HG03460 (cell line): ENCODE measurements around the gene KCNG2.

Experiments used
- ATAC-seq: cut with Tn5 transposase; IDR thresholded peaks from one replicate; pipeline ENCODE4 v1.9.1; 2021; ENCODE audit not compliant: unreplicated experiment

The KCNG2 gene

GRCh38 chr18:79903071-79903635, 105.4 kb downstream of the KCNG2 start:
- no peak for ATAC-seq

DNA sequence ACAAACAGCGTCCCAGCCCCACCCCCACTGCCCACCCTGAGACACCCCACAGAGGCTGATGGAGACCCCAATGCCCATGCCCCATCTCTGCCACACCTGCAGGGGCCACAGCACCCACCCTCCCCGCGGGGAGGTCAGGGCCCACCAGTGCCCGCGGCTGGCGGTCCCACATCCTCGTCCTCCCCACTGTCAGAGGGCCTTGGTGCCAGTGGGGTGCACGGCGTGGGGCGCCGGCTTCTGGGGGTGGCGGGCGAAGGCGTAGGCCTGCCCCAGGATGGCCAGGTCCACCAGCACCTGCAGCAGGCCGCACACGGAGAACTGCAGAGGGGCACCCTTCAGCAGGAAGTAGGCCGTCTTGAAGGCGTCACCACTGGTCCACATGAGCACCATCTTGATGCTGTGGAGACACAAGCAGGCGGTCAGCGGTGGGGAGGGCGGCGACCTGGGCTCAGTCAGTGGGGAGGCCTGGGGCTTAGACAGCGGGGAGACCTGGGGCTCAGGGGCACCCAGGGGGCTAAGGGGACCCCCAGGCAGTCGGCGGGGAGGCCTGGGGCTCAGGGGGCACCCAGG, 106.1 kb downstream of the KCNG2 start:
- no peak for ATAC-seq

DNA sequence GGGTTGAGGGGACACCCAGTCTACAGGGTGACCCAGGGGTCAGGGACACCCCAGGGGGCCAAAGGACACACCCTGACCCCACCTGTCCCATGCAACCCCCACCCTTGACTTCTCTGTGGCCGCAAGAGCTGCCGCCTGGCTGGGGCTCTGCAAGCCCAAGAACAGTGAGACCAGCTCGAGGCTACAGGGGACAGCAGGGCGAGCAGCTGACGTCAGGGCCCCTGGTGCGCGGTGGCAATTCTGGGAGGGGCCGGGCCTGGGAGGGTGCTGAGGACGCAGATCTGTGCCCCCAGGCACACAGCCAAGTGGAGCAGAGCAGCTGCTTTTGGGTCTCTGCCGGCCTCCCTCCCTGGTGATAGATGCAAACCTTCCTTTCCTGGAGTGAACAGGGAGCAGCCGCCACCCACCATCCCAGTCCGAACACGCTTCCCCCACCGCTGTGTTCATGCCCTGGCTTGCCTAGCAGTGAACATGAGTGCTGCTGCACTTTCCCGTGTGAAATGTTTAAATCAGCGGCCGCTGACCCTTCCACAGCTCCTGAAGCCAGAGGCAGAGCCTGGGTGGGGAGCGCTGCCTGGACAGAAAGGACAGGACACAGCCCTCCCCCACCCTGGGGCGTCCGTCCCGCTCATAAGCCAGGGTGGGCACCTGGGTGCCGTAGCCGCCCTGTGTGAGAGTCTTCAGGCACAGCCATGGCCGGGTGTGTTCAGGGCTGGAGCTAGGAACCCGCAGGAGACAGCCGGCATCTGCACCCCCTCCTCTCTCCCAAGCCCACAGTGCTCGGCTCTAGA, 106.8 kb downstream of the KCNG2 start:
- no peak for ATAC-seq

DNA sequence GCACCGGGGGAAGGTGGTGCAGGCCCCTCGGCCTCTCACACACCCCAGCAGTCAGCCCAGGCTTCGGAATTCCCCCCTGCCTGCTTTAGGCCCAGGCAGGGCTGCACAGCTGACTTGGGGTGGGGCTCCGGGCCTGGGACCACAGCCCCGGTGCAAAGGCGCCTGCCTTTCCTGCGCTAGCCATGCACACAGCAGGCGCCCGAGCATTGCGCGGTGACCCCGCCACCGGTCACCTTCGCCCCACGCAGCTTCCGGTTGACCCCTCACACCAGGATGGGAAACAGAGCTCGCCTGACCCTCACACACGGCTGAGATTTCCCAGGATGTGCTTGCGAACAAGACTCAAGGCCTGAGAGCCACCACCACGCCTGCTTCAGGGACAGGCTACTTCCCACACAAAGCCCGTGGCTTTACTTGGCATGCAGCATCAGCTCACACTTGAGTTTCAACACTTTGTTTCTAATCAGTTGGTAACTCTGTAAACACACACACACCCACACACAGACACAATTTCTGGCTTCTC, 107.7 kb downstream of the KCNG2 start:
- no peak for ATAC-seq

DNA sequence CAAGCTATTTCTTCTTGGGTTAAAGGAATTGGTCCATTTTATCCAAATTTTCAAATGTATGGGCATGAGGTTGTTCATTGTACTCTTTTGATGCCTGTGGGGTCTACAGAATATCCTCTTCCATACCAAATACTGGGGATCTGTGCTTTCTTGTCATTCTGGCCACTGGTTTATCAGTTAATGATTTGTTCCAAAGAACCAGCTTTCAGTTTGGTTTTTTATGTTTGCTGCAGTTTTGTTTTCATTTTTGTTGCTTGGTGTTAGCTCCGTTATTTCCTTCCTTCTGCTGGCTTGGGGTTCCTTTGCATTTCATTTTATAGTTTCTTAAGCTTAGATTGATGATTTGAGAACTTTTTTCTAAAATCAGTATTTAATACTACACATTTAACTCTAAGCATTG, 108.3 kb downstream of the KCNG2 start:
- no peak for ATAC-seq

DNA sequence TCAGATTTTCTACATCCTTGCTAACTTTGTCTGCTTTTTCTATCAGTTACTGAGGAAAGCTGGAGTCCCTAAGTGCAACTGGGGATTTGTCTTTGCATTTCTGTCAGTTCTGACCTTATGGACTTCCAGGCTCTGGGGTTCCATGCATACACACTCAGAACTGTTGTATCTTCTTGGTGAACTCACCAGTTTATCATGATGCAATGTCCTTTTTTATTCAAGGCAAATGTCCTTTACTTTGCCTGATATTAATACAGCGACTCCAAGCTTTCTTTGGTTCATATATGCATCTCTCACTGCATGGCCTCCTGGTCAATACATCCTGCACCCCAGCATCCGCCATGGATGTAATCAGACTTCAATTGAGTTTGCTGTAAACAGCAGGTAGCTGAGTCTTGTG, 109.0 kb downstream of the KCNG2 start:
- ATAC-seq = no peak

DNA sequence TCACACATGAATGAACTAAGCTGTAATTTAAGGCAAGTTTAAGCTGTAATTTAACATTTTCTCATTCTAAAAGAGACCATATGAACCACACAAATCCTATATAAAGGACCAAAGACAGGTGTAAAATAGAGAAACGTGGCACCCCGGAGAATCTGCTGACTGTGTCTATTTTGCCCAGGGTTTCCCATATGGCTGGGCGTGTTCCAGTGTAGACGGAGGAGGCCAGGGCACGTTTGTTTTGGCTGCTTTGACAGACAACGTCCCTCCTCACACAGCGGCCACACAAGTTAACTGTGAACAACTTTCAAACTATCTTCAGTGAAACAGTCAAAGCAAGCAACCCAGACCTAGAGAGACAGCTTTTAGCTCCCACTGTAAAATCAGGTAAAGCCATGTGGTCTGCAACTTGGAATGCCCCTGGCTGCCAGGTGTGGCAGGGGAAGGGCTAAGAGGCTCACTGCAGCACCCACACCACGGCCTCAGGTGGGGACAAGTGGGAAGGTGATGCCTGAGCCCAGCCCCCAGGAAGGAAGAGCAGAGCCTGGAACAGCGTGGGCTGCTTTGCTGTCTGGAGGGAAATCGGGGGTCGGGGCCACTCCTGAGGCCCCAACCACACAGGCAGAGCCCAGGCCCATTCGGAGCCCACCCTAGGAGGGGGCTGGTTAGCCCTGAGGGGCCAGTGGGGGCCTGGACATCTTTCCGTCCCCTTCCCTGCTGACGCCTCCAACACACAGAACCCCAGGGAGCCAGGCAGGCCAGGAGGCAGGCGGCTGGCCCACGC, 113.0 kb downstream of the KCNG2 start:
- no peak for ATAC-seq

DNA sequence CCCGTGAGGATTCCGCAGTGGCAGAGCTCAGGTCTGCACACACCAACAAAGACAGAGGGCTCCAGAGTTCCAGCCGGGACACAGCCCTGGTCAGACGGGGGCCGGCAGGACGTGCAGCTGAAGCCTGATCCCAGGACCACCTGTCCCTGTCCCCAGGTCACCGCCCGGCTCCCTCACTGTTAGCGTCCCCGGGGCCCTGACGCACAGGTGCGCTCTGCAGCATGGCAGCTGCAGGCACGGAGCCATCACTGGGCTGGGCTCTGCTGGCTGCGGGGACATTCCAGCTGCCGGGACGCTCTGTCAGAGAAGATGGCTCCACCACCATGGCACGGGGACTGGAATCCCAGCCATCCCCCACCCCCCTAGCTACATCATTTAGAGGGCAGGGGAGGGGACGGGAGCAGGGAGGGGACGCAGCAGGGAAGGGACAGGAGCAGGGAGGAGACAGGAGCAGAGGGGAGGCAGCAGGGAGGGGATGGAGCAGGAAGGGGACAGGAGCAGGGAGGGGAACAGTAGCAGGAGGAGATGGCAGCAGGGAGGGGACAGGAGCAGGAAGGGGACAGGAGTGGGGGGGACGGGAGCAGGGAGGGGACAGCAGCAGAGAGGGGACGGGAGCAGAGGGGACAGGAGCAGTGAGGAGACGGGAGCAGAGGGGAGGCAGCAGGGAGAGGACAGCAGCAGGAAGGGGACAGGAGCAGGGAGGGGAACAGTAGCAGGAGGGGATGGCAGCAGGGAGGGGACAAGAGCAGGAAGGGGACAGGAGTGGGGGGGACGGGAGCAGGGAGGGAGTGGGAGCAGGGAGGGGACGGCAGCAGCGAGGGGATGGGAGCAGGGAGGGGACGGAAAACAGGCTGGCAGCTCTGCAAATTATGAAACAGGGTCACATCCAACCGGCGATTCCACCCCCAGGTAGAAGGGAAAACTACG, 113.9 kb downstream of the KCNG2 start:
- no peak for ATAC-seq

DNA sequence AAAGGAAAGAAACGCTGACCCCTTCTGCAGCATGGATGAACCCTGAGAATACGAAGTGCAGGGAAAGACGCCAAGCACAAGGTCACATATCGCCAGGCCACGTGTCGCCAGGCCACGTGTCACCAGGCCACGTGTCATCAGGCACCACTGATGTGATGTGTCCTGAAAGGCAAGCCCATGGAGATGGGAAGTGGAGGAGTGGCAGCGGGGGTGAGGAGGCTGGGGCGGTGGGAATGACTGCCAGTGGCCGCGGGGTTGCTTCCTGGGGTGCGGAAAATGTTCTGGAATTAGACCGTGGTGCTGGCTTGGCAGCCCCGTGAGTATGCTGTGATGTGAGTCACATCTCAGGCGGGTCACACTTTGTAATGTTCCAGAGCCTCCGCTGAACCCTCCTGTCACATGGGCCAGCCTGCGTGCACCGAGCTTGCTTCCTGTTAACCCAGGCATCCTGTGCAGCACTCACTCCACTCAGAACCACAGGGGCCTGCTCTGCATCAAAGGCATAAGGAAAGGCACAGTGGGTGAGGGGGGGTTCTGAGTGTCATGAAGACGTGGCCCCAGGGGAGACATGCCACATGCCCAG, 114.8 kb downstream of the KCNG2 start:
- ATAC-seq = no peak

- no peak for ATAC-seq
Measured at GRCh38 chr18:79912994-79913831, 115.5 kb downstream of the KCNG2 start.

- no peak for ATAC-seq
Measured at GRCh38 chr18:79914614-79915160, 116.9 kb downstream of the KCNG2 start.

GRCh38 chr18:79915161-79916127, 117.7 kb downstream of the KCNG2 start:
- ATAC-seq = no peak

GRCh38 chr18:79916128-79916494, 118.4 kb downstream of the KCNG2 start:
- no peak for ATAC-seq

DNA sequence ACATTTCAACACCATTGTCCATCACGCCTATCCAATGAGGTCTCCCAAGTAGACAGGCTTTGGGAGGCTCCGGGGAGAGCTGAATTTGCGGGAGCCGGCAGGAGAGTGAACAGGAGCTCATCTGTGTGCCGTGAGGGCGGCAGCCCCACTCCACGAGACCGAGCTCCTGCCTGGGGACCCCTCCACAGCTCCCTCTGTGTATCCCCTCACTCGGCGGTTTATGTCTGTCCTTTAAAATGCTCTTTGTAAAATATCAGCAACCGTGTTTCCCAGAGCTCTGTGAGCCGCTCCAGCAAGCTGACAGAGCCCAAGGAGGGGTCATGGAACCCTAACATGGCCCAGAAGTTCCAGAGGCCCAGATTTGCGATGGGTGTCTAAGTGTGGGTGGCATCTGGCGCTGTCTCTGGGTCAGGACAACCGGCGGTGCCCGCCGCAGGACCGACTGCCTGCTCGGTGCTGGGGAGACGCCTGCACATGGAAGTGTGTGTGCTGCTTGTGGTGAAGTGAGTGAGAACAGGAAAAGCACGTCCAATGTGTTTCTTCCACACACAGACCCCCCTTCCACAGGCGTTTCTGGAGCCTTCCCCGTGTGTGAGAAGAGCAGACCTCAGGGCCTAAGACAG, 118.9 kb downstream of the KCNG2 start:
- no peak for ATAC-seq

- ATAC-seq = no peak
Measured at GRCh38 chr18:79917169-79917852, 119.6 kb downstream of the KCNG2 start.

DNA sequence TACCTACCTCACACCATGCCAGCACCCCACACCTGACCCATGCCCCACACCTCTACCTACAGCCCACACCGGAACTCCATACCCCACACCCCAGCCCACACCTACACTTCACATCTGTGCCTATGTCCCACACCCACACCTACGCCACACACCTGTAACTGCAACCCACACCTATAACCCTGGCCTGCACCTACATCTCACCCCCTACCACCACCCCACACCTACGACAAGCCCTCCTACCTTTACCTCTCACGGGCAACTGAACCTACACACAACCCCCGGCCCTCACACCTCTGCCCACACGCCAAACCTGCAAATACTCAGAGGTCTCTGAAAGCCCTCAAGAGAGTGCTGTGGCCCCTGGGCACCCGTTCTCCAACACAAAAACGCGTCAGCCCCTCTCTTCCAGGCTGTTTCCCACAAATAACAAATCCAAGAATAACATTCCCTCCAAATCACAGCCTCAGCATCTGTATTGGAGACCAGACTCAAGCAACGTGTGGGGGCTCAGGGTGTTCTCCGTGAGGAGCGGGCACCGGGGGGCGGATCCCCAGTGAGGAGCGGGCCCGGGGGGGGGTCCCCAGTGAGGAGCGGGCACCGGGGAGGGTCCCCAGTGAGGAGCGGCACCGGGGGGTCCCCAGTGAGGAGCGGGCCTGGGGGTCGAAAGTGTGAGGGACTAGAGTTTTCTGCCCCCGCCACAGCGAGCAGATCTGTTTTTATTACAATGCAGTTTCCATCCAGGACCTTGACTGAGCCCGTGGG, 120.3 kb downstream of the KCNG2 start:
- no peak for ATAC-seq
